Muscle layer of duodenum (tissue), 2 donors: ENCODE results near the gene RRAGD.
A peak's percentile ranks its signal among the peaks of the same experiment; 100 is the strongest.

Experiments used
- H3K27ac ChIP-seq: one replicate; pipeline ENCODE4 v1.7.0; 2013; ENCODE audit warnings: mild to moderate bottlenecking, low read length
- H3K27me3 ChIP-seq: one replicate; pipeline ENCODE4 v1.7.0; 2013; ENCODE audit warnings: low read depth, mild to moderate bottlenecking, control low read depth, low read length
- H3K36me3 ChIP-seq, 2 donors: one replicate each; pipeline ENCODE4 v1.7.0; 2013; ENCODE audit warnings: low read length in 2 of 2, control low read depth in 1 of 2, mild to moderate bottlenecking in 1 of 2; ENCODE audit not compliant: insufficient read depth in 2 of 2, control insufficient read depth in 1 of 2
- H3K4me1 ChIP-seq, 2 donors: one replicate each; pipeline ENCODE4 v1.7.0; 2013; ENCODE audit warnings: low read length in 2 of 2, mild to moderate bottlenecking in 2 of 2, control low read depth in 1 of 2, moderate library complexity in 1 of 2; ENCODE audit not compliant: insufficient read depth in 2 of 2, control insufficient read depth in 1 of 2
- H3K4me3 ChIP-seq, 2 donors: one replicate each; pipeline ENCODE4 v1.7.0; 2013; ENCODE audit warnings: low read length in 2 of 2, low read depth in 1 of 2, mild to moderate bottlenecking in 1 of 2
- H3K9me3 ChIP-seq, 2 donors: one replicate each; pipeline ENCODE4 v1.7.0; 2013; ENCODE audit warnings: low read length in 2 of 2, control low read depth in 1 of 2, mild to moderate bottlenecking in 1 of 2; ENCODE audit not compliant: control insufficient read depth in 1 of 2
- donor health status: healthy.

Gene RRAGD

GRCh38 chr6:89353702-89354392 lies 58.2 kb downstream of the RRAGD start:
- Histone ChIP-seq H3K36me3 (peaks cover 0 to 3% of the 10 kb centered on the region in 2 donors), H3K4me3 (peak overlapping the region in 1 of 2 donors; percentile 84), H3K27ac (no peak overlapping the region), H3K4me1 (peaks cover 7 to 22% of the 10 kb centered on the region in 2 donors), H3K9me3 (no peaks in the 10 kb centered on the region), H3K27me3 (no peaks in the 10 kb centered on the region)

- Histone ChIP-seq H3K27me3 (no peaks in the 10 kb centered on the region), H3K9me3 (no peaks in the 10 kb centered on the region), H3K4me1 (peaks cover 11 to 29% of the 10 kb centered on the region in 2 donors), H3K4me3 (peak overlapping the region; percentile 45 to 84), H3K27ac (peak overlapping the region; percentile 76), H3K36me3 (peaks cover 0 to 3% of the 10 kb centered on the region in 2 donors)
Observed at GRCh38 chr6:89353118-89353556, 58.9 kb downstream of the RRAGD start.

- no peaks in the 10 kb centered on the region for H3K9me3 ChIP-seq
- peaks cover 16 to 35% of the 10 kb centered on the region in 2 donors for H3K4me1 ChIP-seq
- peak within 1 kb of the TSS; percentile 97 for H3K27ac ChIP-seq
- H3K4me3 ChIP-seq = peak within 1 kb of the TSS; percentile 84 to 99
- no peaks in the 10 kb centered on the region for H3K27me3 ChIP-seq
- H3K36me3 ChIP-seq = peaks cover 0 to 3% of the 10 kb centered on the region in 2 donors
Observed at GRCh38 chr6:89352278-89353117, 59.6 kb downstream of the RRAGD start, which contains the start of gene UBE2J1. Gene UBE2J1 (minus strand): TSS chr6:89352722. CDS start chr6:89352569, 153 bp downstream.

GRCh38 chr6:89351671-89352277 lies 60.3 kb downstream of the RRAGD start:
- no peaks in the 10 kb centered on the region for H3K9me3 ChIP-seq
- peaks cover 0 to 3% of the 10 kb centered on the region in 2 donors for H3K36me3 ChIP-seq
- peaks cover 16 to 39% of the 10 kb centered on the region in 2 donors for H3K4me1 ChIP-seq
- H3K27me3 ChIP-seq = no peaks in the 10 kb centered on the region
- peak overlapping the region; percentile 97 for H3K27ac ChIP-seq
- H3K4me3 ChIP-seq = peak overlapping the region; percentile 84 to 99

GRCh38 chr6:89350281-89350966 lies 61.6 kb downstream of the RRAGD start:
- no peaks in the 10 kb centered on the region for H3K9me3 ChIP-seq
- H3K36me3 ChIP-seq = peaks cover 0 to 3% of the 10 kb centered on the region in 2 donors
- no peaks in the 10 kb centered on the region for H3K27me3 ChIP-seq
- H3K27ac ChIP-seq = peak overlapping the region; percentile 54
- peaks cover 16 to 39% of the 10 kb centered on the region in 2 donors for H3K4me1 ChIP-seq
- H3K4me3 ChIP-seq = peak overlapping the region in 1 of 2 donors; percentile 18

- peaks cover 16 to 39% of the 10 kb centered on the region in 2 donors for H3K4me1 ChIP-seq
- peaks cover 0 to 3% of the 10 kb centered on the region in 2 donors for H3K36me3 ChIP-seq
- H3K27me3 ChIP-seq = no peaks in the 10 kb centered on the region
- peak overlapping the region in 1 of 2 donors; percentile 8 for H3K4me3 ChIP-seq
- H3K27ac ChIP-seq = no peak overlapping the region
- H3K9me3 ChIP-seq = no peaks in the 10 kb centered on the region
Observed at GRCh38 chr6:89348372-89348771, 63.7 kb downstream of the RRAGD start.

GRCh38 chr6:89347825-89348224 lies 64.2 kb downstream of the RRAGD start:
- H3K27me3 ChIP-seq = no peaks in the 10 kb centered on the region
- H3K27ac ChIP-seq = no peak overlapping the region
- peaks cover 0 to 3% of the 10 kb centered on the region in 2 donors for H3K36me3 ChIP-seq
- peak overlapping the region in 1 of 2 donors; percentile 8 for H3K4me3 ChIP-seq
- no peaks in the 10 kb centered on the region for H3K9me3 ChIP-seq
- peaks cover 16 to 39% of the 10 kb centered on the region in 2 donors for H3K4me1 ChIP-seq

GRCh38 chr6:89346433-89346832 lies 65.6 kb downstream of the RRAGD start:
- H3K36me3 ChIP-seq = peaks cover 0 to 8% of the 10 kb centered on the region in 2 donors
- H3K4me3 ChIP-seq = no peak overlapping the region
- peaks cover 16 to 36% of the 10 kb centered on the region in 2 donors for H3K4me1 ChIP-seq
- H3K9me3 ChIP-seq = no peaks in the 10 kb centered on the region
- H3K27ac ChIP-seq = no peak overlapping the region
- H3K27me3 ChIP-seq = no peaks in the 10 kb centered on the region

- H3K27me3 ChIP-seq = no peaks in the 10 kb centered on the region
- peaks cover 0 to 3% of the 10 kb centered on the region in 2 donors for H3K4me1 ChIP-seq
- peaks cover 21 to 36% of the 10 kb centered on the region in 2 donors for H3K36me3 ChIP-seq
- H3K4me3 ChIP-seq = no peak overlapping the region
- H3K9me3 ChIP-seq = no peaks in the 10 kb centered on the region
- no peak overlapping the region for H3K27ac ChIP-seq
Observed at GRCh38 chr6:89339565-89339964, 72.5 kb downstream of the RRAGD start.

- H3K36me3 ChIP-seq = peaks cover 38 to 41% of the 10 kb centered on the region in 2 donors
- no peak overlapping the region for H3K4me3 ChIP-seq
- peaks cover 0 to 3% of the 10 kb centered on the region in 2 donors for H3K4me1 ChIP-seq
- no peaks in the 10 kb centered on the region for H3K27me3 ChIP-seq
- H3K27ac ChIP-seq = no peak overlapping the region
- H3K9me3 ChIP-seq = no peaks in the 10 kb centered on the region
Observed at GRCh38 chr6:89335164-89335563, 76.9 kb downstream of the RRAGD start.
